GM19239 (cell line): ENCODE measurements around the gene DHFR.
"Not testable (repeated sequence)": the region's sequence is repeated elsewhere in the genome, so short reads cannot be mapped to it uniquely, and the experiment has no call there.

ENCODE experiments used
- DNase-seq: peaks from one replicate; pipeline ENCODE4 v3.0.0; 2011; ENCODE audit warnings: low spot score; ENCODE audit not compliant: insufficient read length
- FAIRE-seq: peaks from 2 replicates; lab custom pipeline; 2011; peaks lifted over from hg19 to GRCh38; lab: Jason Lieb, UNC

DHFR gene

GRCh38 chr5:80654391-80655230 is at the start of gene DHFR, which contains the start of gene MSH3:
DHFR (minus strand) TSS chr5:80654983; CDS start chr5:80654489, 494 bp downstream.
MSH3 (plus strand) TSS chr5:80654652; CDS start chr5:80654728, 76 bp downstream.
- FAIRE-seq = peak; percentile 97
- peak; percentile 77 for DNase-seq

- no peak for DNase-seq
- no peak for FAIRE-seq
Observed at GRCh38 chr5:80704221-80704620, 49.4 kb upstream of the DHFR start.

- FAIRE-seq = no peak
- DNase-seq = no peak
Observed at GRCh38 chr5:80703747-80704146, 49.0 kb upstream of the DHFR start.

GRCh38 chr5:80703291-80703690 is 48.5 kb upstream of the DHFR start:
- FAIRE-seq = no peak
- no peak for DNase-seq

- FAIRE-seq = no peak
- DNase-seq = no peak
Observed at GRCh38 chr5:80701597-80701996, 46.8 kb upstream of the DHFR start.

GRCh38 chr5:80698369-80698768 is 43.6 kb upstream of the DHFR start:
- DNase-seq (no peak), FAIRE-seq (no peak)

- DNase-seq (no peak), FAIRE-seq (no peak)
Observed at GRCh38 chr5:80697100-80697499, 42.3 kb upstream of the DHFR start.

- no peak for DNase-seq
- no peak for FAIRE-seq
Observed at GRCh38 chr5:80696450-80696849, 41.7 kb upstream of the DHFR start.

GRCh38 chr5:80695666-80696065 is 40.9 kb upstream of the DHFR start:
- no peak for FAIRE-seq

GRCh38 chr5:80689627-80690026 is 34.8 kb upstream of the DHFR start:
- DNase-seq (no peak), FAIRE-seq (no peak)

More at GRCh38 chr5:80695666-80696065, 40.9 kb upstream of the DHFR start:
- DNase-seq = no peak

- DNase-seq (no peak), FAIRE-seq (peak; percentile 28)
Observed at GRCh38 chr5:80688648-80689420, 34.1 kb upstream of the DHFR start.

GRCh38 chr5:80686757-80687156 is 32.0 kb upstream of the DHFR start:
- DNase-seq = no peak
- FAIRE-seq = no peak

- DNase-seq = no peak
- FAIRE-seq = no peak
Observed at GRCh38 chr5:80676706-80677105, 21.9 kb upstream of the DHFR start.

- FAIRE-seq (peak; percentile 91), DNase-seq (peak; percentile 27)
Observed at GRCh38 chr5:80672140-80672736, 17.5 kb upstream of the DHFR start.

GRCh38 chr5:80668016-80668969 is 13.5 kb upstream of the DHFR start:
- DNase-seq (no peak), FAIRE-seq (peak; percentile 72)

GRCh38 chr5:80667384-80667783 is 12.6 kb upstream of the DHFR start:
- FAIRE-seq (no peak), DNase-seq (no peak)

GRCh38 chr5:80665057-80665456 is 10.3 kb upstream of the DHFR start:
- DNase-seq = no peak

GRCh38 chr5:80662108-80662507 is 7.3 kb upstream of the DHFR start:
- no peak for DNase-seq
- FAIRE-seq = no peak

More at GRCh38 chr5:80665057-80665456, 10.3 kb upstream of the DHFR start:
- FAIRE-seq = no peak

GRCh38 chr5:80660661-80661060 is 5.9 kb upstream of the DHFR start:
- DNase-seq, FAIRE-seq: not testable (repeated sequence)

- FAIRE-seq (no peak), DNase-seq (no peak)
Observed at GRCh38 chr5:80659106-80659505, 4.3 kb upstream of the DHFR start.
